Neural progenitor cell (in vitro differentiated cells): ENCODE data around the gene TMEM87B. TPM values are rescaled to one million over a fixed set of nuclear protein-coding genes. Genes with fewer than 3 reads are reported as not detected.

ENCODE experiments used
- DNase-seq: peaks from one replicate; pipeline ENCODE4 v3.0.0-alpha.2; 2016; ENCODE audit warnings: low spot score
- H2AFZ ChIP-seq: fragments of 200-600 bp; sonication (generic); replicated peaks from 2 replicates; pipeline ENCODE4 v1.6.1; 2016; ENCODE audit warnings: antibody characterized with exemption
- H3F3A ChIP-seq: fragments of 200-600 bp; sonication (generic); 2 replicates; pipeline ENCODE4 v1.6.1; 2016; ENCODE audit warnings: antibody characterized with exemption, low read depth
- H3K27ac ChIP-seq: fragments of 200-600 bp; sonication (generic); 2 replicates; pipeline ENCODE4 v1.5.1; 2016; ENCODE audit warnings: mild to moderate bottlenecking
- H3K27me3 ChIP-seq: fragments of 200-600 bp; sonication (generic); 2 replicates; pipeline ENCODE4 v1.6.1; 2016; ENCODE audit warnings: mild to moderate bottlenecking, moderate library complexity
- H3K36me3 ChIP-seq: fragments of 200-600 bp; sonication (generic); 2 replicates; pipeline ENCODE4 v1.5.1; 2016
- H3K4me1 ChIP-seq: fragments of 200-600 bp; sonication (generic); 2 replicates; pipeline ENCODE4 v1.6.1; 2016; ENCODE audit warnings: mixed run types
- H3K4me2 ChIP-seq: fragments of 200-600 bp; sonication (generic); 2 replicates; pipeline ENCODE4 v1.6.1; 2016
- H3K4me3 ChIP-seq: fragments of 200-600 bp; sonication (generic); 2 replicates; pipeline ENCODE4 v1.5.1; 2016
- H3K79me2 ChIP-seq: fragments of 200-600 bp; sonication (generic); 2 replicates; pipeline ENCODE4 v1.6.1; 2016; ENCODE audit warnings: low read depth
- H3K9ac ChIP-seq: fragments of 200-600 bp; sonication (generic); 2 replicates; pipeline ENCODE4 v1.6.1; 2016
- H3K9me3 ChIP-seq: fragments of 200-600 bp; sonication (generic); 2 replicates; pipeline ENCODE4 v1.5.1; 2016; ENCODE audit warnings: low read depth
- H4K20me1 ChIP-seq: fragments of 200-600 bp; sonication (generic); 2 replicates; pipeline ENCODE4 v1.6.1; 2016; ENCODE audit warnings: low read depth
- H3K27ac Mint-ChIP-seq: 3 replicates; pipeline ENCODE4 v1.8.0; 2021; ENCODE audit warnings: mixed read lengths
- H3K27me3 Mint-ChIP-seq: 2 replicates; pipeline ENCODE4 v1.8.0; 2022; ENCODE audit warnings: low read depth, mild to moderate bottlenecking, inconsistent platforms, moderate library complexity, mixed read lengths; ENCODE audit not compliant: insufficient read depth
- H3K36me3 Mint-ChIP-seq: 3 replicates; pipeline ENCODE4 v1.8.0; 2021; ENCODE audit warnings: mixed read lengths
- H3K4me1 Mint-ChIP-seq: 3 replicates; pipeline ENCODE4 v1.8.0; 2021; ENCODE audit warnings: mixed read lengths
- H3K4me3 Mint-ChIP-seq: 3 replicates; pipeline ENCODE4 v1.8.0; 2021; ENCODE audit warnings: mild to moderate bottlenecking, moderate library complexity, mixed read lengths
- H3K9me3 Mint-ChIP-seq: 3 replicates; pipeline ENCODE4 v1.8.0; 2020; ENCODE audit warnings: mixed read lengths
- EZH2 ChIP-seq: fragments of 200-600 bp; sonication (generic); IDR thresholded peaks from 2 replicates; pipeline ENCODE4 v1.6.1; 2017; ENCODE audit warnings: antibody characterized with exemption, mild to moderate bottlenecking, moderate library complexity
- EZH2phosphoT487 ChIP-seq: fragments of 200-600 bp; sonication (generic); IDR thresholded peaks from 2 replicates; pipeline ENCODE4 v1.6.1; 2017; ENCODE audit warnings: antibody characterized with exemption
- total RNA-seq: library from RNA; depleted of rRNA; stranded (reverse); fragments of >200 nt; gene quantifications from 2 replicates; pipeline ENCODE4 v1.2.3, GENCODE V29; 2015; ENCODE audit warnings: low replicate concordance
- TF ChIP-seq, protein P1 (sequence below): fragments of 200-600 bp; sonication (generic); IDR thresholded peaks from 2 replicates; pipeline ENCODE4 v1.5.1; 2017; ENCODE audit warnings: antibody characterized with exemption, mild to moderate bottlenecking

Gene TMEM87B
- total RNA-seq, 1 donor from 2014 or later = 34.4 TPM

GRCh38 chr2:112166806-112167499, 111.9 kb downstream of the TMEM87B start:
- no peak overlapping the region for H3K9ac ChIP-seq
- no peaks in the 10 kb centered on the region for H4K20me1 ChIP-seq
- Mint-ChIP-seq H3K27me3 (peaks cover 5% of the 10 kb centered on the region), H3K4me1 (peaks cover 9% of the 10 kb centered on the region), H3K9me3 (no peaks in the 10 kb centered on the region), H3K36me3 (peaks cover 12% of the 10 kb centered on the region), H3K4me3 (no peak overlapping the region), H3K27ac (no peak overlapping the region)
- H3F3A ChIP-seq = no peaks in the 10 kb centered on the region
- no peak for TF ChIP-seq EZH2phosphoT487
- TF ChIP-seq, protein P1, sequence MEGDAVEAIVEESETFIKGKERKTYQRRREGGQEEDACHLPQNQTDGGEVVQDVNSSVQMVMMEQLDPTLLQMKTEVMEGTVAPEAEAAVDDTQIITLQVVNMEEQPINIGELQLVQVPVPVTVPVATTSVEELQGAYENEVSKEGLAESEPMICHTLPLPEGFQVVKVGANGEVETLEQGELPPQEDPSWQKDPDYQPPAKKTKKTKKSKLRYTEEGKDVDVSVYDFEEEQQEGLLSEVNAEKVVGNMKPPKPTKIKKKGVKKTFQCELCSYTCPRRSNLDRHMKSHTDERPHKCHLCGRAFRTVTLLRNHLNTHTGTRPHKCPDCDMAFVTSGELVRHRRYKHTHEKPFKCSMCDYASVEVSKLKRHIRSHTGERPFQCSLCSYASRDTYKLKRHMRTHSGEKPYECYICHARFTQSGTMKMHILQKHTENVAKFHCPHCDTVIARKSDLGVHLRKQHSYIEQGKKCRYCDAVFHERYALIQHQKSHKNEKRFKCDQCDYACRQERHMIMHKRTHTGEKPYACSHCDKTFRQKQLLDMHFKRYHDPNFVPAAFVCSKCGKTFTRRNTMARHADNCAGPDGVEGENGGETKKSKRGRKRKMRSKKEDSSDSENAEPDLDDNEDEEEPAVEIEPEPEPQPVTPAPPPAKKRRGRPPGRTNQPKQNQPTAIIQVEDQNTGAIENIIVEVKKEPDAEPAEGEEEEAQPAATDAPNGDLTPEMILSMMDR = no peak
- no peak for TF ChIP-seq EZH2
- H3K4me2 ChIP-seq = no peak overlapping the region
- no peak overlapping the region for H3K27ac ChIP-seq
- H3K36me3 ChIP-seq = no peaks in the 10 kb centered on the region
- H2AFZ ChIP-seq = no peak overlapping the region
- no peaks in the 10 kb centered on the region for H3K79me2 ChIP-seq
- no peaks in the 10 kb centered on the region for H3K27me3 ChIP-seq
- no peak overlapping the region for H3K4me3 ChIP-seq
- no peaks in the 10 kb centered on the region for H3K4me1 ChIP-seq
- DNase-seq = no peak
- H3K9me3 ChIP-seq = no peaks in the 10 kb centered on the region

GRCh38 chr2:112168422-112169124, 113.5 kb downstream of the TMEM87B start:
- Mint-ChIP-seq H3K27me3 (peaks cover 5% of the 10 kb centered on the region), H3K4me1 (peaks cover 5% of the 10 kb centered on the region), H3K4me3 (no peak overlapping the region), H3K9me3 (no peaks in the 10 kb centered on the region), H3K27ac (no peak overlapping the region), H3K36me3 (peaks cover 12% of the 10 kb centered on the region)
- H3K27me3 ChIP-seq = no peaks in the 10 kb centered on the region
- H2AFZ ChIP-seq = no peak overlapping the region
- no peaks in the 10 kb centered on the region for H4K20me1 ChIP-seq
- H3K9ac ChIP-seq = no peak overlapping the region
- H3K4me3 ChIP-seq = no peak overlapping the region
- H3K4me1 ChIP-seq = no peaks in the 10 kb centered on the region
- no peak overlapping the region for H3K27ac ChIP-seq
- no peaks in the 10 kb centered on the region for H3K9me3 ChIP-seq
- no peak overlapping the region for H3K4me2 ChIP-seq
- TF ChIP-seq EZH2 (no peak), EZH2phosphoT487 (no peak)
- TF ChIP-seq, protein P1 = no peak
- DNase-seq = no peak
- H3K79me2 ChIP-seq = no peaks in the 10 kb centered on the region
- H3F3A ChIP-seq = no peaks in the 10 kb centered on the region
- no peaks in the 10 kb centered on the region for H3K36me3 ChIP-seq

Other genes with a start within 250 kb of the TMEM87B start
- 50.9 and 81.7 TPM in 2 replicates for gene ANAPC1, start 171.1 kb upstream of the TMEM87B start, total RNA-seq
- gene MERTK, start 156.7 kb upstream of the TMEM87B start, total RNA-seq = 4.6 and 6.1 TPM in 2 replicates
- gene FBLN7, start 83.1 kb downstream of the TMEM87B start, total RNA-seq = 7.8 and 18.4 TPM in 2 replicates
- 14.2 and 20.3 TPM in 2 replicates for gene ZC3H8, start 199.8 kb downstream of the TMEM87B start, total RNA-seq
- gene ZC3H6, start 220.3 kb downstream of the TMEM87B start, total RNA-seq = 16.0 and 21.7 TPM in 2 replicates